Astrocyte of the spinal cord (primary cell): ENCODE data around the gene INSYN2B.
A peak's percentile ranks its signal among the peaks of the same experiment; 100 is the strongest.

Experiments
- DNase-seq: peaks from one replicate; pipeline ENCODE4 v3.0.0; 2011; ENCODE audit warnings: low read depth, low spot score
- H3K4me3 ChIP-seq: 2 replicates; pipeline ENCODE4 v1.5.1; 2011; ENCODE audit warnings: low read depth, mild to moderate bottlenecking, low read length, moderate library complexity
- CTCF ChIP-seq: IDR thresholded peaks from 2 replicates; pipeline ENCODE4 v1.5.1; 2012; ENCODE audit warnings: low read depth, mild to moderate bottlenecking, low read length, inconsistent platforms
- in situ Hi-C: cut with HindIII; loops from 2 replicates; pipeline ENCODE4 v1.10.0; 2017; ENCODE audit warnings: low sequenced_read_pairs

Gene INSYN2B

DNA sequence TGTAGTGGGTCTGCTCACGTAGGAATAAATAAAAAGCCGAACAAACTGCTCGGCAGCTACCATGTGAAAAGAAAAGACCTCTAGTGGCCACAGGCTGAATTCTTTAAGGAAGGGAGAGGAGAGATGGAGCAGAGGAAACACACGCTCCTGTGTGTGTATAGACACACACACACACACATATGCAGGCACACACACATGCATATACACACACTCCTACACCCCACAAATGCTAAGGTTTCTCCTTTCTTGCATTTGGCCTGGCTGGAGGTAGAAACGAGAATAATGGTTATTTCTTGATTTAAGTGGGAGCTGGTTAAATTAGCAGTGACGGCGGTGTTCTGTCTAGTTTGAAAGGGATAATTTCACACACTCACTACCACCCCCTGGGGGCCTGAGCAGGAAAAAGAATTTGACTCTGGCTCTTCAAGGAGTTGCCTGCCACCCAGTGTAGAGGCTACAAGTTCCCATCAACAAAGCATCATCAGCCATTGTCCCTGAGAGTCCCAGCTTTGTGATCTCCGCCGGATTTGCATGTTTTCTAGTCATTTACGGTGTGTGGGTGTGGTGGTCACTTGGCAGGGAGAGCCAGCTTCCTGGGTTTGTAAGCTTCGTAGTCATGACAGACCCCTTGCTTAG, at the start of gene INSYN2B:
Gene INSYN2B (minus strand): TSS at position 78 of the 636 bp plus-strand sequence. CDS start 96,597 bp downstream, outside the sequence.
- DNase-seq: peak; percentile 96
- peak; percentile 72 for TF ChIP-seq CTCF
- H3K4me3 ChIP-seq: peak within 1 kb of the TSS; percentile 78
- in situ Hi-C loops: no loop called here

GRCh38 chr5:170028124-170028523, 47.8 kb upstream of the INSYN2B start:
- in situ Hi-C loops: no loop called here
- no peak for DNase-seq
- H3K4me3 ChIP-seq: no peak overlapping the region
- TF ChIP-seq CTCF: no peak

GRCh38 chr5:170025853-170026252, 45.6 kb upstream of the INSYN2B start:
- no peak overlapping the region for H3K4me3 ChIP-seq
- no peak for DNase-seq
- no peak for TF ChIP-seq CTCF
- in situ Hi-C loops: no loop called here

DNA sequence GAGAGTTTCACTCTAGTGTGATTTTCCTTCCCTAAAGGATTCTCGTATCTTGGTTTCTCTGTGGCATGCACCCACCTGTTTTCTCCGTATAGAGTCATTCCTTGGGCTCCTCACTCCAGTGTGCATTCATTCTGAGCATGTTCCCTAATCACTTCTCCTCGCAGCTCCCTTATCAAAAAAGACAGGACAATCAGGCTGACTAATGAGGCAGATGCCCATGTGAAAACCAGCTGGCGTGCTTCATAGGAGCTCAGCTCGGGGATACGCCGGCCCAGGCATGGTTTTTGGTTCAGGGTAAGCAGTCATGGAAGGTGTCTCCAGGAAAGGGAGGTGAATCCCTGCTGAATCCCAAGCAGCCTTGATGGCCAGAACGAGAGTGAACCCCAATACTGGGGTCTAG, 41.2 kb upstream of the INSYN2B start:
- TF ChIP-seq CTCF: no peak
- in situ Hi-C loops: no loop called here
- no peak for DNase-seq
- no peak overlapping the region for H3K4me3 ChIP-seq

DNA sequence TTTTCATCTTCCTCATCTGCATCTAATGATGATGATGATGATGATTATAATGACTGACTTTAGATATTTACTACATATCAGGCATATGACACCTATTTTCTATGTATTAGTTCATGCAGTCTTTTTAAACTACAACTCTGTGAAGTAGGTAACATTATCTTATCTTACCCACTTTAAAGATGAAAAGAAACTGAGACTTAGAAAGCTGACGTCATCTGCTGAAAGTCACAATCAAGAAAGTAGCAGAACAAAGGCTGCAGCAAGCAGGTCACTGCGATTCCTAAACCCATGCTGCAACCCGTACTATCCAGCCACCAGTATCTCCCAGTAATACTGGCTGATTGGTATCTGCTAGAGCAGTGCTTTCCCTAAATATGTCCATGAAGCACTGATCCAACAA, 40.1 kb upstream of the INSYN2B start:
- DNase-seq: no peak
- no peak for TF ChIP-seq CTCF
- H3K4me3 ChIP-seq: no peak overlapping the region
- in situ Hi-C loops: no loop called here

GRCh38 chr5:170012622-170013021, 32.3 kb upstream of the INSYN2B start:
- DNase-seq: no peak
- in situ Hi-C loops: no loop called here
- no peak for TF ChIP-seq CTCF
- no peak overlapping the region for H3K4me3 ChIP-seq
